GM12878 (cell line): ENCODE results near the gene DPH1. TPM values are rescaled to one million over a fixed set of nuclear protein-coding genes. Genes with fewer than 3 reads are reported as not detected.
A peak's percentile ranks its signal among the peaks of the same experiment; 100 is the strongest.

Experiments used
- ASH2L ChIP-seq: fragments of 300-600, 200-600 bp; sonication (generic); IDR thresholded peaks from 2 replicates; pipeline ENCODE4 v1.6.1; 2017; ENCODE audit warnings: low read depth, mild to moderate bottlenecking, borderline replicate concordance
- FOS ChIP-seq: IDR thresholded peaks from 3 replicates; pipeline ENCODE4 v1.6.1; 2011; ENCODE audit warnings: borderline replicate concordance; ENCODE audit not compliant: insufficient read length; ENCODE audit errors: extremely low read depth
- FOXM1 ChIP-seq: IDR thresholded peaks from 2 replicates; pipeline ENCODE4 v1.6.1; 2012; ENCODE audit warnings: low read depth, mild to moderate bottlenecking, inconsistent platforms, low read length, moderate library complexity
- NFXL1 ChIP-seq: fragments of 450-650 bp; IDR thresholded peaks from 2 replicates; pipeline ENCODE4 v1.6.1; 2017; ENCODE audit warnings: antibody characterized with exemption, mild to moderate bottlenecking, borderline replicate concordance
- POU2F2 ChIP-seq: IDR thresholded peaks from 3 replicates; pipeline ENCODE4 v1.6.1; 2011; ENCODE audit warnings: low read depth, mild to moderate bottlenecking, low read length, borderline replicate concordance
- SIX5 ChIP-seq: IDR thresholded peaks from 2 replicates; pipeline ENCODE4 v1.6.1; 2011; ENCODE audit warnings: mild to moderate bottlenecking, low read depth, low read length, moderate library complexity; ENCODE audit not compliant: severe bottlenecking
- STAT3 ChIP-seq: IDR thresholded peaks from 2 replicates; pipeline ENCODE4 v1.6.1; 2011; ENCODE audit warnings: low read depth, low read length, improper control_type of control experiment
- SUPT20H ChIP-seq: IDR thresholded peaks from 2 replicates; pipeline ENCODE4 v1.6.1; 2011; ENCODE audit warnings: low read depth, mild to moderate bottlenecking, low read length, moderate library complexity, borderline replicate concordance; ENCODE audit not compliant: control insufficient read depth
- SUZ12 ChIP-seq: fragments of 200-600 bp; sonication (generic); IDR thresholded peaks from one replicate; pipeline ENCODE4 v1.6.1; 2018; ENCODE audit warnings: antibody characterized with exemption, mild to moderate bottlenecking; ENCODE audit not compliant: unreplicated experiment
- TBL1XR1 ChIP-seq: IDR thresholded peaks from 2 replicates; pipeline ENCODE4 v1.6.1; 2012; ENCODE audit warnings: low read depth, low read length, improper control_type of control experiment
- YBX1 ChIP-seq: fragments of 450-650 bp; IDR thresholded peaks from 2 replicates; pipeline ENCODE4 v1.6.1; 2016; ENCODE audit warnings: antibody characterized with exemption
- YY1 ChIP-seq: IDR thresholded peaks from 2 replicates; pipeline ENCODE4 v1.6.1; 2011; ENCODE audit warnings: low read depth, mild to moderate bottlenecking, low read length
- ZNF622 ChIP-seq: fragments of 450-650 bp; IDR thresholded peaks from 2 replicates; pipeline ENCODE4 v1.6.1; 2017; ENCODE audit warnings: mild to moderate bottlenecking, inconsistent platforms
- polyA plus RNA-seq, 11 experiments: library from polyadenylated mRNA; depleted of rRNA in 4 of 11; unstranded in 6 of 11; stranded (reverse) in 5 of 11; fragments of >200 nt; fragmentation: Nextera tagmentation in 4 of 11; fragmentation: Illumina TruSeq in 1 of 11; extraction: Ambion mirVana in 4 of 11; extraction: Trizol in 1 of 11; gene quantifications; 1 replicate in 1 of 11; 2 replicates in 10 of 11; pipeline versions ENCODE4 v1.2.1 to v1.2.3, GENCODE V29; 2011 to 2016; ENCODE audit warnings: inconsistent platforms in 2 of 11, missing spikeins in 2 of 11, low read depth in 1 of 11
- total RNA-seq, 4 experiments: library from RNA; depleted of rRNA in 3 of 4; stranded (reverse); fragments of >200 nt in 3 of 4; fragmentation: Illumina TruSeq in 1 of 4; extraction: Trizol in 1 of 4; gene quantifications; 2 replicates each; pipeline versions ENCODE4 v1.2.1 to v1.2.3, GENCODE V29; 2013 to 2021
- TF ChIP-seq, protein P1 (sequence below): fragments of 150-350 bp; IDR thresholded peaks from 2 replicates; pipeline ENCODE4 v1.6.1; 2014; ENCODE audit warnings: mild to moderate bottlenecking, low read depth, low read length
- TF ChIP-seq, protein P2 (sequence below): IDR thresholded peaks from 2 replicates; pipeline ENCODE4 v1.6.1; 2012; ENCODE audit warnings: improper control_type of control experiment, low read depth, low read length; ENCODE audit not compliant: insufficient replicate concordance
- TF ChIP-seq, protein P3 (sequence below): IDR thresholded peaks from 2 replicates; pipeline ENCODE4 v1.6.1; 2011; ENCODE audit warnings: low read depth, mild to moderate bottlenecking, low read length, moderate library complexity, borderline replicate concordance; ENCODE audit errors: extremely low read depth
- TF ChIP-seq, protein P4 (sequence below): IDR thresholded peaks from 2 replicates; pipeline ENCODE4 v1.6.1; 2011; ENCODE audit warnings: low read depth, low read length, improper control_type of control experiment, borderline replicate concordance
- TF ChIP-seq, protein P5 (sequence below): fragments of 450-650 bp; IDR thresholded peaks from 2 replicates; pipeline ENCODE4 v1.6.1; 2017; ENCODE audit warnings: mild to moderate bottlenecking

Gene DPH1
- total and polyA plus RNA-seq, 10 of the 15 experiments (the other 5 are each of a cell fraction or from before 2014, with no cell fraction given): 0.29 to 33.6 (median 20.2) TPM

DNA sequence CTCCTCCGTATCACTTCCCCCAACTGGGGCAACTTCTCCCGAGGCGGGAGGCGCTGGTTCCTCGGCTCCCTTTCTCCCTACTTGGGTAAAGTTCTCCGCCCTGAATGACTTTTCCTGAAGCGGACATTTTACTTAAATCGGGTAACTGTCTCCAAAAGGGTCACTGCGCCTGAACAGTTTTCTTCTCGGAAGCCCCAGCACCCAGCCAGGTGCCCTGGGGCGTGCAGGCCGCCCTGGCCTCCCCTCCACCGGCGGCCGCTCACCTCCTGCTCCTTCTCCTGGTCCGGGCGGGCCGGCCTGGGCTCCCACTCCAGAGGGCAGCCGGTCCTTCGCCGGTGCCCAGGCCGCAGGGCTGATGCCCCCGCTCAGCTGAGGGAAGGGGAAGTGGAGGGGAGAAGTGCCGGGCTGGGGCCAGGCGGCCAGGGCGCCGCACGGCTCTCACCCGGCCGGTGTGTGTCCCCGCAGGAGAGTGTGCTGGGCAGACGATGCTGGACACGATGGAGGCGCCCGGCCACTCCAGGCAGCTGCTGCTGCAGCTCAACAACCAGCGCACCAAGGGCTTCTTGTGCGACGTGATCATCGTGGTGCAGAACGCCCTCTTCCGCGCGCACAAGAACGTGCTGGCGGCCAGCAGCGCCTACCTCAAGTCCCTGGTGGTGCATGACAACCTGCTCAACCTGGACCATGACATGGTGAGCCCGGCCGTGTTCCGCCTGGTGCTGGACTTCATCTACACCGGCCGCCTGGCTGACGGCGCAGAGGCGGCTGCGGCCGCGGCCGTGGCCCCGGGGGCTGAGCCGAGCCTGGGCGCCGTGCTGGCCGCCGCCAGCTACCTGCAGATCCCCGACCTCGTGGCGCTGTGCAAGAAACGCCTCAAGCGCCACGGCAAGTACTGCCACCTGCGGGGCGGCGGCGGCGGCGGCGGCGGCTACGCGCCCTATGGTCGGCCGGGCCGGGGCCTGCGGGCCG is 26.5 kb downstream of the DPH1 start (continued):
- TF ChIP-seq, protein P1, sequence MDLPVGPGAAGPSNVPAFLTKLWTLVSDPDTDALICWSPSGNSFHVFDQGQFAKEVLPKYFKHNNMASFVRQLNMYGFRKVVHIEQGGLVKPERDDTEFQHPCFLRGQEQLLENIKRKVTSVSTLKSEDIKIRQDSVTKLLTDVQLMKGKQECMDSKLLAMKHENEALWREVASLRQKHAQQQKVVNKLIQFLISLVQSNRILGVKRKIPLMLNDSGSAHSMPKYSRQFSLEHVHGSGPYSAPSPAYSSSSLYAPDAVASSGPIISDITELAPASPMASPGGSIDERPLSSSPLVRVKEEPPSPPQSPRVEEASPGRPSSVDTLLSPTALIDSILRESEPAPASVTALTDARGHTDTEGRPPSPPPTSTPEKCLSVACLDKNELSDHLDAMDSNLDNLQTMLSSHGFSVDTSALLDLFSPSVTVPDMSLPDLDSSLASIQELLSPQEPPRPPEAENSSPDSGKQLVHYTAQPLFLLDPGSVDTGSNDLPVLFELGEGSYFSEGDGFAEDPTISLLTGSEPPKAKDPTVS: no peak
- TF ChIP-seq, protein P2, sequence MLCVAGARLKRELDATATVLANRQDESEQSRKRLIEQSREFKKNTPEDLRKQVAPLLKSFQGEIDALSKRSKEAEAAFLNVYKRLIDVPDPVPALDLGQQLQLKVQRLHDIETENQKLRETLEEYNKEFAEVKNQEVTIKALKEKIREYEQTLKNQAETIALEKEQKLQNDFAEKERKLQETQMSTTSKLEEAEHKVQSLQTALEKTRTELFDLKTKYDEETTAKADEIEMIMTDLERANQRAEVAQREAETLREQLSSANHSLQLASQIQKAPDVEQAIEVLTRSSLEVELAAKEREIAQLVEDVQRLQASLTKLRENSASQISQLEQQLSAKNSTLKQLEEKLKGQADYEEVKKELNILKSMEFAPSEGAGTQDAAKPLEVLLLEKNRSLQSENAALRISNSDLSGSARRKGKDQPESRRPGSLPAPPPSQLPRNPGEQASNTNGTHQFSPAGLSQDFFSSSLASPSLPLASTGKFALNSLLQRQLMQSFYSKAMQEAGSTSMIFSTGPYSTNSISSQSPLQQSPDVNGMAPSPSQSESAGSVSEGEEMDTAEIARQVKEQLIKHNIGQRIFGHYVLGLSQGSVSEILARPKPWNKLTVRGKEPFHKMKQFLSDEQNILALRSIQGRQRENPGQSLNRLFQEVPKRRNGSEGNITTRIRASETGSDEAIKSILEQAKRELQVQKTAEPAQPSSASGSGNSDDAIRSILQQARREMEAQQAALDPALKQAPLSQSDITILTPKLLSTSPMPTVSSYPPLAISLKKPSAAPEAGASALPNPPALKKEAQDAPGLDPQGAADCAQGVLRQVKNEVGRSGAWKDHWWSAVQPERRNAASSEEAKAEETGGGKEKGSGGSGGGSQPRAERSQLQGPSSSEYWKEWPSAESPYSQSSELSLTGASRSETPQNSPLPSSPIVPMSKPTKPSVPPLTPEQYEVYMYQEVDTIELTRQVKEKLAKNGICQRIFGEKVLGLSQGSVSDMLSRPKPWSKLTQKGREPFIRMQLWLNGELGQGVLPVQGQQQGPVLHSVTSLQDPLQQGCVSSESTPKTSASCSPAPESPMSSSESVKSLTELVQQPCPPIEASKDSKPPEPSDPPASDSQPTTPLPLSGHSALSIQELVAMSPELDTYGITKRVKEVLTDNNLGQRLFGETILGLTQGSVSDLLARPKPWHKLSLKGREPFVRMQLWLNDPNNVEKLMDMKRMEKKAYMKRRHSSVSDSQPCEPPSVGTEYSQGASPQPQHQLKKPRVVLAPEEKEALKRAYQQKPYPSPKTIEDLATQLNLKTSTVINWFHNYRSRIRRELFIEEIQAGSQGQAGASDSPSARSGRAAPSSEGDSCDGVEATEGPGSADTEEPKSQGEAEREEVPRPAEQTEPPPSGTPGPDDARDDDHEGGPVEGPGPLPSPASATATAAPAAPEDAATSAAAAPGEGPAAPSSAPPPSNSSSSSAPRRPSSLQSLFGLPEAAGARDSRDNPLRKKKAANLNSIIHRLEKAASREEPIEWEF: no peak
- TF ChIP-seq, protein P3, sequence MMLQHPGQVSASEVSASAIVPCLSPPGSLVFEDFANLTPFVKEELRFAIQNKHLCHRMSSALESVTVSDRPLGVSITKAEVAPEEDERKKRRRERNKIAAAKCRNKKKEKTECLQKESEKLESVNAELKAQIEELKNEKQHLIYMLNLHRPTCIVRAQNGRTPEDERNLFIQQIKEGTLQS: no peak
- TF ChIP-seq SUZ12 (no peak), ZNF622 (no peak), ASH2L (no peak), SUPT20H (no peak), NFXL1 (no peak), FOXM1 (no peak), YBX1 (no peak), TBL1XR1 (0 out of 2 replicates have a peak, but pooled peaks have one; percentile 31), POU2F2 (0 out of 3 replicates have a peak, but pooled peaks have one; percentile 1), STAT3 (no peak), YY1 (no peak), FOS (no peak), SIX5 (no peak)
- TF ChIP-seq, protein P4, sequence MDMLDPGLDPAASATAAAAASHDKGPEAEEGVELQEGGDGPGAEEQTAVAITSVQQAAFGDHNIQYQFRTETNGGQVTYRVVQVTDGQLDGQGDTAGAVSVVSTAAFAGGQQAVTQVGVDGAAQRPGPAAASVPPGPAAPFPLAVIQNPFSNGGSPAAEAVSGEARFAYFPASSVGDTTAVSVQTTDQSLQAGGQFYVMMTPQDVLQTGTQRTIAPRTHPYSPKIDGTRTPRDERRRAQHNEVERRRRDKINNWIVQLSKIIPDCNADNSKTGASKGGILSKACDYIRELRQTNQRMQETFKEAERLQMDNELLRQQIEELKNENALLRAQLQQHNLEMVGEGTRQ: no peak
- TF ChIP-seq, protein P5, sequence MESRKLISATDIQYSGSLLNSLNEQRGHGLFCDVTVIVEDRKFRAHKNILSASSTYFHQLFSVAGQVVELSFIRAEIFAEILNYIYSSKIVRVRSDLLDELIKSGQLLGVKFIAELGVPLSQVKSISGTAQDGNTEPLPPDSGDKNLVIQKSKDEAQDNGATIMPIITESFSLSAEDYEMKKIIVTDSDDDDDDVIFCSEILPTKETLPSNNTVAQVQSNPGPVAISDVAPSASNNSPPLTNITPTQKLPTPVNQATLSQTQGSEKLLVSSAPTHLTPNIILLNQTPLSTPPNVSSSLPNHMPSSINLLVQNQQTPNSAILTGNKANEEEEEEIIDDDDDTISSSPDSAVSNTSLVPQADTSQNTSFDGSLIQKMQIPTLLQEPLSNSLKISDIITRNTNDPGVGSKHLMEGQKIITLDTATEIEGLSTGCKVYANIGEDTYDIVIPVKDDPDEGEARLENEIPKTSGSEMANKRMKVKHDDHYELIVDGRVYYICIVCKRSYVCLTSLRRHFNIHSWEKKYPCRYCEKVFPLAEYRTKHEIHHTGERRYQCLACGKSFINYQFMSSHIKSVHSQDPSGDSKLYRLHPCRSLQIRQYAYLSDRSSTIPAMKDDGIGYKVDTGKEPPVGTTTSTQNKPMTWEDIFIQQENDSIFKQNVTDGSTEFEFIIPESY: no peak
